Activated CD4-positive, alpha-beta T cell treated with anti-CD3 and anti-CD28 coated beads, Interleukin-2, Interleukin-6, amounts not matched to agents 100 ng/mL and 50 ng/mL, durations not matched to agents 16 hours and 8 hours (primary cell): ENCODE data around the gene LANCL2.
A peak's percentile ranks its signal among the peaks of the same experiment; 100 is the strongest.
"Not testable (repeated sequence)": the region's sequence is repeated elsewhere in the genome, so short reads cannot be mapped to it uniquely, and the experiment has no call there.

Experiments
- DNase-seq: peaks from one replicate; pipeline ENCODE4 v3.0.0-alpha.2; 2020

Gene LANCL2

GRCh38 chr7:55409482-55410225 lies 44.5 kb downstream of the LANCL2 start:
- no peak for DNase-seq

DNA sequence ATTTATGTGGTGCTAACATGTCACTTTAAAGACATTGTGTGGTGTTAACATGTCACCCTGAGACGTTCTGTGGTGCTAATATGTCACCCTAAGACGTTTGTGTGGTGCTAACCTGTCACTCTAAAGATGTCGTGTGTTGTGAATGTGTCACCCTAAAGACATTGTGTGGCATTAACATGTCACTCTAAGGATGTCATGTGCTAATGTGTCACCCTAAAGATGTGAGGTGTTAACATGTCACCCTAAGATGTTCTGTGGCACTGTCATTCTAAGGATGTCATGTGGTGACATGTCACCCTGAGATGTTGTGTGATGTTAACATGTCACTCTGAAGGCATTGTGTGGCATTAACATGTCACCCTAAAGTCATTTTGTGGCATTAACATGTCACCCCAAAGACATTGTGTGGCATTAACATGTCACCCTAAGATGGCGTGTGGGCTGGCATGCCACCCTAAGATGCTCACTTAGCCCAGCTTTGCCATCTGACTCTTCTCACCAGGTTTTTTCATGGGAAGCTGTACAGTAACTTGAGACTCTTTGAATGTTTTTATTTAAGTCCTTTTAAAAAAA lies 45.6 kb downstream of the LANCL2 start:
- DNase-seq, result no peak

DNA sequence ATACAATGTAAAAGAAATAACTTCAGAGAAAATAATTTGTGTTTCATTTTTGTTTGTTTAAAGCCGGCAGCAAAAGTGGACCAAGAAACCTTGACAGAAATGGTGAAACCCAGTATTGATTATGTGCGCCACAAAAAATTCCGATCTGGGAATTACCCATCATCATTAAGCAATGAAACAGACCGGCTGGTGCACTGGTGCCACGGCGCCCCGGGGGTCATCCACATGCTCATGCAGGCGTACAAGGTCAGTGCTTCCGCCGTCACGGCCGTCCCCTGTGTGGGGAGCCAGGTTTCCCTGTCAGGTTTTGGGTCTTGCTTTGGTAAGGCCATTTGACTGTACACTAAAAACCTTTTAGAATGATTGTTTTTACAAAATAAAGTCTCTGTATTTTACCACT lies 46.7 kb downstream of the LANCL2 start:
- DNase-seq, result no peak

- no peak for DNase-seq
These were observed 48.3 kb downstream of the LANCL2 start for GRCh38 chr7:55413442-55413841.

DNA sequence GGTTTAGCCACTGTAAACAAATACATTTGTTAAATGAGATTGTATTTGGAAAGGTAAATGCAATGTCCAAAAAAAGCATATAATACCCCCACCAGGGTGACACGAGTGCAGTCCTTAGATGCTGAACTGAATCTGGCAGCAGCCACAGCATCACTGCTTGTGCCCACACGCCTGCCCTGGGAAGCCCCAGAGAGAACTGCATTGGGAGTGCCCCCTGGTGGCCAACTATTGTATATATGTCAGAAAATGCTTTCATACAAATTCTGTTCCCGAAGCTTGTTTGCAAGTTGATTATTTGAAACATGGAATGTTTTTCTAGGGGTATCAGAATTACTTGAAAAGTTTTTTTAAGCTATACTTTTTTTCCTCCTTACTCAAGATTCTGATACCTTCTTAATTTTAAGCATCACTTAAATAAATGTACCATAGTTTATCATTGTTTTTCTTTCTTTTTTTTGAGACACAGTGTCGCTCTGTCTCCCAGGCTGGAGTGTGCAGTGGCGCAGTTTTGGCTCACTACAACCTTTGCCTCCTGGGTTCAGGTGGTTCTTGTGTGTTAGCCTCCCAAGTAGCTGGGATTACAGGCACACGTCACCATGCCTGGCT lies 50.1 kb downstream of the LANCL2 start:
- peak; percentile 89 for DNase-seq

DNA sequence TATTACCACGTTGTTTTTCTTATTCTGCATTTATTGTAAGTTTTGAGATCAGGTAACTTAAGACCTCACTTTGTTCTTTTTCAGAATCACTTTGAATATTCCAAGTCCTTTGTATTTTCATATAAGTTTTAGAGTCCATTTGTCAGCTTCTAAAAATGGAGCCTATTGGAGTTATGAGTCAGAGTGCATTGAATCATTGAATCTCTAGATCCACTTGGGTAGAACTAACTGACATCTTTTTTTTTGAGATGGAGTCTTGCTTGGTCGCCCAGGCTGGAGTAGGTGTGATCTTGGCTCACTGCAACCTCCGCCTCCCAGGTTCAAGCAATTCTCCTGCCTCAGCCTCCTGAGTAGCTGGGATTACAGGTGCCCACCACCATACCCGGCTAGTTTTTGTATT lies 52.3 kb downstream of the LANCL2 start:
- not testable (repeated sequence) for DNase-seq

GRCh38 chr7:55420530-55420929 lies 55.4 kb downstream of the LANCL2 start:
- no peak for DNase-seq

DNA sequence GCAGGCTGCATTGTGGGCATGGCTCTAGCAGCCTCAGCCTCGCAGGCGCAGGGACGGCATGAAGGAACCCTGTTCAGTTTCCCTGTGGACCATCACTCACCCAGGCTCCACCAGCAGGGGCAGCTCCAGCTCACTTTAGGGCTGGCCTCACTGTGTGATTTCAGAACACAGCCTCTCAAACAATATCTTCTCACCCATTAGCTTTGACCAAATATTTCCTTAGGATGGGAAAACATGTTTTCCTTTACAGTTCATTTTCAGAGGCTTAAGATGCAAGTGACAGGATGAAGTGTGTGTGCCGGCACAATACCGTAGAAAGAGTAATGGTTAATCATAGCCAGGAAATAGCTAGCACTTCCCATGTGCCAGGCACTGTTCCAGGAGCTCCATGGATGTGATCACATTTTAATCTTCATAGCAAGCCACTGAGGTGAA lies 58.2 kb downstream of the LANCL2 start:
- DNase-seq, result no peak

- no peak for DNase-seq
These were observed 58.8 kb downstream of the LANCL2 start for GRCh38 chr7:55423891-55424290.

DNA sequence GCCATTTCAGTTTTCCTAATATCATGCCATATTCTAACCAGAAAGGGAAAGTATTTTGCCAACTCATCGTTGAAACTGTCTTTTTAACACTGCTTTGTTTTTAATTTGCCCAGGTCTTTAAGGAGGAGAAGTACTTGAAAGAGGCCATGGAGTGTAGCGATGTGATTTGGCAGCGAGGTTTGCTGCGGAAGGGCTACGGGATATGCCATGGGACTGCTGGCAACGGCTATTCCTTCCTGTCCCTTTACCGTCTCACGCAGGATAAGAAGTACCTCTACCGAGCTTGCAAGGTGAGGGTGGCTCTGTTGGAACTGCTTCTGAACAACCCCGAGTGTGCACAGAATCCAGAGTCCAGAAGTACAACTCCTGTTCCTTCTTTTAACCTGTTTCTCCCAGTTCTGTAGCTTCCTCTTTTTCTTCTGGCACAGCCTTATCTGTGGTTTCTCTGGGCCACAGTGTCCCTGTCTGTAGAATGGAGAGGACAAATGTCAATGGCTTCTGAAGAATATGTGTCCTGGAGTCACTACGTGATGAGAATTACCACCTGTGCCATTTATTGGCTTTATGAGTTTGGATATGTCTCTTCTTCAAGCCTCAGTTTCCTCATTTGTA lies 60.1 kb downstream of the LANCL2 start:
- no peak for DNase-seq

GRCh38 chr7:55426676-55427075 lies 61.5 kb downstream of the LANCL2 start:
- no peak for DNase-seq

GRCh38 chr7:55427342-55427741 lies 62.2 kb downstream of the LANCL2 start:
- peak; percentile 27 for DNase-seq

DNA sequence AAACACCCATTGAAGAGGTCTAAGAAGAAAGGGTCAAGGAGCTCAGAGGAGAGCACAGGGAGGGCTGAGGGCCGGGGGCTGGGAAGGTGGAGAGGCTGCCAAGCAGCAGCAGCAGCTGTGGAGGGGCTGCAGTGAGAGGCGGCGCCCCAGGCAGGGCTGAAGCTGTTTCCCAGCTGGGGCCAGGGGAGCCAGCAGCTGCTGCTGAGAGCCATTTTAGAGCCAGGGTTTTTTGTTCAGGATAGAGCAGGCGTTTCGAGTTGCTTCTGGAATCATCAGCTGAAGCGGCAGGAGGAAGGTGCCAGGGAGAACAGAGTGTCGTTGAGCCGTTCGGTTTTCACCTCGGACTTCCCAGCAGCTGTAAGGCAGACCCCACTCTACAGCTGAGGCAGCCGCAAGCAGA lies 62.7 kb downstream of the LANCL2 start:
- DNase-seq, result no peak

- no peak for DNase-seq
These were observed 64.8 kb downstream of the LANCL2 start for GRCh38 chr7:55429835-55430499.

GRCh38 chr7:55431898-55432297 lies 66.8 kb downstream of the LANCL2 start:
- no peak for DNase-seq

- no peak for DNase-seq
These were observed 67.4 kb downstream of the LANCL2 start for GRCh38 chr7:55432506-55432905.

DNA sequence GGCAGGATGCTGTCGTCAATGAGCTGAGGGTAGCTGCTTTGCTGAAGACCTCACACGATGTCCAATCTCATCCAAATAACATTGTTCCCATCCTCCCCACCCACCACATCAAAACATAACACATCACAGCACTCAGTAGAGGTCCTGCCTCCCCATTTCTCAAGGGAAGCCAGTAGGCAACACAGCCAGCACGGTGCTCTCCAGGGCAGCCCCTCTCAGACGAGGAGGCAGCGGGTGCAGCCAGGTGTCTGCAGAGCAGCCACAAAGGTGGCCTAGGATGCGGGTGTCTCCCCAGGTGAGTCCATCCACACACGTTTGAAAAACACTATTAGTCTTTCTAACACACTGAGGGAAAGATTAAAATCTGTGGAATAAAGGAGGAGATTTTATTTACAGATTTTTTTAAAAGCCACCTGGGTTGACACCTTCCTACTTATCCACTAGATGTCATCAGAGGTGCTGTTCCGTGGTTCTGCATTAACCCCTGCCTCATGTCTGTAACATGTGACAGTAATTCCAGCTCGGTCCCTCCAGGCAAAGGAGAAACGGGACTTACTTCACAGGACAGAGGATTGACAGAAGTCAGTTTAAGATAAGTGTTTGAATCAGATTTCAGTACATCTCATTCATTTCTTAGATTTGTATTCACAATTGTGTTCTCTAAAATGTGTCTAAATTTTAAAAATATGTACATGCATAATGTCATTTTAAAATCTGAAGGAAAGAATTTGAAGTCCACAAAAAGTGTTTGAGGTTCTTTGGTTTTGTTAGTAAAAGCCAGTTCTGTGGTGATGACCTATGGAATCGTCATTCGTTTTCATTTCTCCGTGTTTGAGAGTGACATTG lies 68.0 kb downstream of the LANCL2 start:
- DNase-seq, result peak; percentile 47

GRCh38 chr7:55435466-55435865 lies 70.3 kb downstream of the LANCL2 start:
- DNase-seq, result no peak

- no peak for DNase-seq
These were observed 71.3 kb downstream of the LANCL2 start for GRCh38 chr7:55436457-55436856.

GRCh38 chr7:55437375-55437774 lies 72.2 kb downstream of the LANCL2 start:
- no peak for DNase-seq

- DNase-seq, result no peak
These were observed 73.1 kb downstream of the LANCL2 start for GRCh38 chr7:55438085-55438756.
